Panc1 (cell line): ENCODE results near the gene ETV4. TPM values are rescaled to one million over a fixed set of nuclear protein-coding genes. Genes with fewer than 3 reads are reported as not detected.

Source experiments
- ATAC-seq: fragments of 200-7000 bp; cut with Tn5 transposase; 2 replicates; pipeline ENCODE4 v1.9.1; 2020; ENCODE audit warnings: mild to moderate bottlenecking, moderate library complexity
- BruUV-seq: library from RNA; stranded (reverse); fragments of 400-500 nt; replicated peaks from 2 replicates; lab custom pipeline; 2021; lab: Mats Ljungman, UMichigan
- CTCF ChIA-PET: fragments of 300-600 bp; sonication (Branson Sonifier 250); formaldehyde crosslinking; loops from one replicate; lab custom pipeline; 2022; ENCODE audit warnings: antibody characterized with exemption; lab: Charles Lee
- POLR2A ChIA-PET: fragments of 300-600 bp; sonication (Branson Sonifier 250); formaldehyde crosslinking; loops from one replicate; lab custom pipeline; 2022; ENCODE audit warnings: antibody characterized with exemption; lab: Charles Lee
- DNase-seq: peaks from one replicate; pipeline ENCODE4 v3.0.0-alpha.2; 2010; ENCODE audit warnings: low read depth, low spot score
- H3K27ac ChIP-seq: 2 replicates; pipeline ENCODE4 v1.5.1; 2011; ENCODE audit warnings: mild to moderate bottlenecking, low read length, inconsistent platforms
- H3K27me3 ChIP-seq: fragments of 200-500 bp; sonication (Bioruptor generic); 2 replicates; pipeline ENCODE4 v1.6.0; 2014; ENCODE audit warnings: low read length, inconsistent platforms; ENCODE audit not compliant: control insufficient read depth, insufficient read depth
- H3K36me3 ChIP-seq: fragments of 200-500 bp; sonication (Bioruptor generic); 2 replicates; pipeline ENCODE4 v1.5.1; 2014; ENCODE audit warnings: inconsistent platforms, mild to moderate bottlenecking, low read length, moderate library complexity; ENCODE audit not compliant: control insufficient read depth, insufficient read depth
- H3K4me1 ChIP-seq: 2 replicates; pipeline ENCODE4 v1.5.1; 2011; ENCODE audit warnings: inconsistent platforms, mild to moderate bottlenecking, low read length, moderate library complexity; ENCODE audit not compliant: control insufficient read depth, insufficient read depth
- H3K4me3 ChIP-seq, 2 experiments: 2 replicates each; pipeline ENCODE4 v1.5.1; 2011 to 2012; ENCODE audit warnings: low read depth in 2 of 2, low read length in 2 of 2, mild to moderate bottlenecking in 2 of 2, inconsistent platforms in 1 of 2, moderate library complexity in 1 of 2
- H3K9me3 ChIP-seq: fragments of 200-500 bp; sonication (Bioruptor generic); 2 replicates; pipeline ENCODE4 v1.5.1; 2014; ENCODE audit warnings: low read depth, mild to moderate bottlenecking, inconsistent platforms, low read length, moderate library complexity; ENCODE audit not compliant: control insufficient read depth, insufficient read depth
- CTCF ChIP-seq: fragments of 450-650 bp; IDR thresholded peaks from 2 replicates; pipeline ENCODE4 v1.5.1; 2017; ENCODE audit warnings: mild to moderate bottlenecking
- POLR2AphosphoS5 ChIP-seq: IDR thresholded peaks from 2 replicates; pipeline ENCODE4 v1.6.1; 2012; ENCODE audit warnings: mild to moderate bottlenecking, low read depth, low read length, moderate library complexity
- REST ChIP-seq, 2 experiments: IDR thresholded peaks; 2 replicates each; pipeline ENCODE4 v1.6.1; 2011 to 2012; ENCODE audit warnings: low read depth in 2 of 2, control low read depth in 1 of 2, low read length in 1 of 2, mild to moderate bottlenecking in 1 of 2, moderate library complexity in 1 of 2; ENCODE audit not compliant: insufficient read depth in 1 of 2
- SIN3A ChIP-seq: IDR thresholded peaks from 2 replicates; pipeline ENCODE4 v1.6.1; 2012; ENCODE audit warnings: low read depth, mild to moderate bottlenecking, low read length, moderate library complexity, borderline replicate concordance; ENCODE audit not compliant: insufficient read depth
- TCF7L2 ChIP-seq: IDR thresholded peaks from 2 replicates; pipeline ENCODE4 v1.6.1; 2011; ENCODE audit warnings: mild to moderate bottlenecking, low read depth, low read length, inconsistent platforms
- in situ Hi-C: cut with HindIII; loops from 2 replicates; pipeline ENCODE4 v1.10.0; 2016; ENCODE audit warnings: low sequenced_read_pairs, low pct_unique_long_range_greater_than_20kb
- intact Hi-C: fragments of 100-400 bp; cut with micrococcal nuclease; formaldehyde crosslinking; loops from one replicate; pipeline ENCODE4 v1.10.0; 2022; ENCODE audit not compliant: unreplicated experiment
- total RNA-seq: library from RNA; stranded (reverse); gene quantifications from one replicate; pipeline ENCODE4 v1.2.1, GENCODE V29; 2021; ENCODE audit not compliant: unreplicated experiment

The ETV4 gene
- total RNA-seq, 1 experiment from 2014 or later, result 8.3 TPM

- intact Hi-C loops (no loop called here), in situ Hi-C loops (no loop called here)
- Histone ChIP-seq H3K27ac (no peak overlapping the region), H3K9me3 (no peaks in the 10 kb centered on the region), H3K4me3 (no peak overlapping the region), H3K36me3 (no peaks in the 10 kb centered on the region), H3K4me1 (peaks cover 16% of the 10 kb centered on the region), H3K27me3 (no peaks in the 10 kb centered on the region)
- TF ChIP-seq POLR2AphosphoS5 (no peak), REST (IDR thresholded peaks at IDR 0.05; ENCODE audit: insufficient read depth in 1 of 2, low read depth in 2 of 2, low read length in 1 of 2) (no peak), SIN3A (no peak), CTCF (no peak), TCF7L2 (no peak)
- DNase-seq (no peak), ATAC-seq (no peak)
- CTCF ChIA-PET, result no interaction called here
- POLR2A ChIA-PET, result no interaction called here
- no TSS peak for BruUV-seq
Measured at GRCh38 chr17:43583332-43583731, 37.2 kb upstream of the ETV4 start.

- TF ChIP-seq TCF7L2 (no peak), REST (IDR thresholded peaks at IDR 0.05; ENCODE audit: insufficient read depth in 1 of 2, low read depth in 2 of 2, low read length in 1 of 2) (no peak), POLR2AphosphoS5 (no peak), CTCF (no peak), SIN3A (no peak)
- no peak overlapping the region for H3K27ac ChIP-seq
- ATAC-seq, result no peak
- POLR2A ChIA-PET, result no interaction called here
- peaks cover 19% of the 10 kb centered on the region for H3K4me1 ChIP-seq
- no peak for DNase-seq
- H3K36me3 ChIP-seq, result no peaks in the 10 kb centered on the region
- in situ Hi-C loops (no loop called here), intact Hi-C loops (no loop called here)
- no TSS peak for BruUV-seq
- CTCF ChIA-PET, result no interaction called here
- no peak overlapping the region for H3K4me3 ChIP-seq
- H3K27me3 ChIP-seq, result no peaks in the 10 kb centered on the region
- no peaks in the 10 kb centered on the region for H3K9me3 ChIP-seq
Measured at GRCh38 chr17:43581613-43582012, 35.5 kb upstream of the ETV4 start.
